Heart right ventricle (tissue), 16 donors: ENCODE results near the gene TENM4. TPM values are rescaled to one million over a fixed set of nuclear protein-coding genes. Genes with fewer than 3 reads are reported as not detected.

ENCODE experiments used
- ATAC-seq, 8 donors: fragments of 200-7000 bp; cut with Tn5 transposase; one replicate each; pipeline ENCODE4 v1.9.1; 2020; ENCODE audit warnings: mild to moderate bottlenecking in 8 of 8, moderate library complexity in 8 of 8, moderate number of reproducible peaks in 1 of 8
- DNase-seq, 2 donors: peaks; one replicate each; pipeline ENCODE4 v3.0.0-alpha.2; 2020
- H3K27ac ChIP-seq, 10 donors: fragments of 200-600 bp; sonication (generic) in 2 of 10; one replicate each; pipeline versions ENCODE4 v1.5.0 to v1.8.0; 2020 to 2022; ENCODE audit warnings: mild to moderate bottlenecking in 3 of 10
- H3K27me3 ChIP-seq, 7 donors: fragments of 200-600 bp; one replicate each; pipeline ENCODE4 v1.8.0; 2021 to 2022; ENCODE audit warnings: mild to moderate bottlenecking in 2 of 7
- H3K36me3 ChIP-seq, 9 donors: fragments of 200-600 bp; sonication (generic) in 1 of 9; one replicate each; pipeline versions ENCODE4 v1.5.0 to v1.8.0; 2020 to 2022; ENCODE audit warnings: mild to moderate bottlenecking in 2 of 9
- H3K4me1 ChIP-seq, 9 donors: fragments of 200-600 bp; sonication (generic) in 1 of 9; one replicate each; pipeline versions ENCODE4 v1.5.0 to v1.8.0; 2020 to 2022; ENCODE audit warnings: mild to moderate bottlenecking in 4 of 9
- H3K4me3 ChIP-seq, 10 donors: fragments of 200-600 bp; sonication (generic) in 2 of 10; one replicate each; pipeline versions ENCODE4 v1.5.0 to v1.8.0; 2020 to 2022; ENCODE audit warnings: mild to moderate bottlenecking in 7 of 10, moderate library complexity in 2 of 10
- H3K9me3 ChIP-seq, 11 donors: fragments of 200-600 bp in 10 of 11; sonication (generic) in 2 of 11; one replicate each; pipeline versions ENCODE4 v1.5.0 to v1.8.0; 2013 to 2022; ENCODE audit warnings: mild to moderate bottlenecking in 2 of 11, control low read depth in 1 of 11, moderate library complexity in 1 of 11
- WGBS, 2 donors: extraction: QIAGEN DNeasy Blood & Tissue Kit; methylation state at CpG; one replicate each; pipeline ENCODE4 v1.1.7; 2013; ENCODE audit warnings: inconsistent platforms in 1 of 2; 5-methylcytosine and 5-hydroxymethylcytosine counted together
- intact Hi-C, 10 donors: fragments of 100-400 bp; cut with DNase I; formaldehyde crosslinking; loops; one replicate each; pipeline versions ENCODE4 v1.11.1 to v1.14.2; 2022
- polyA plus RNA-seq, 2 donors: library from polyadenylated mRNA; stranded (reverse); fragments of 200-250 nt; gene quantifications; one replicate each; pipeline ENCODE4 v1.2.3, GENCODE V29; 2013
- total RNA-seq, 10 donors: library from RNA; stranded (reverse); fragmentation: NEBNext Ultra II Directional in 3 of 10; extraction: Animal tissue kit (Norgen Biotek cat#: 25700) in 3 of 10; gene quantifications; one replicate each; pipeline versions ENCODE4 v1.2.1 to v1.2.4, GENCODE V29; 2021 to 2023
- TF ChIP-seq, protein P1 (sequence below), 9 donors: fragments of 200-600 bp; sonication (generic) in 2 of 9; IDR thresholded peaks; one replicate each; pipeline versions ENCODE4 v1.5.0 to v1.8.0; 2021 to 2022; ENCODE audit warnings: antibody characterized with exemption in 9 of 9, mild to moderate bottlenecking in 5 of 9, moderate library complexity in 1 of 9
- donor health status: Arrhythmogenic right ventricular cardiomyopathy.
- donor health status: ischemic (EF 13 %, LVEDD 7.1; RV severe dilation, severe dysfunction).
- donor health status: healthy with polysubstance abuse.
- donor health status: DM: no; HTN: yes; CAD: no.
- donor health status: DM: no; HTN: no; CAD: no.
- donor health status: ischemic (EF 25% LVEDD 6.9; RV normal size, moderate dysfunction).
- donor health status: ischemic (EF 25% LVEDD 5.7; RV mildly dilated, moderate dysfunction).
- donor health status: healthy.
- donor health status: DM: yes; HTN: yes; CAD: no.
- donor health status: Ischemic cardiomyopathy.
- donor health status: ischemic (EF 35%, LVEDD 5.7; RV mildly dilated, moderate dysfunction).
- donor health status: nonischemic (EF 11% LVEDD 7.7; RV severe dilation, severe dysfunction).
- donor health status: DM: yes; HTN: yes; CAD: no.
- donor health status: PGD.
- donor health status: ischemic (EF 29% LVEDD 5.4; RV normal size, mild dysfunction).
- donor health status: nonischemic (EF 23%, LVEDD 6.1; RV moderate dilation, normal function).

TENM4 gene
- total and polyA plus RNA-seq, 12 donors, result 0.10 to 3.6 (median 0.91) TPM

DNA sequence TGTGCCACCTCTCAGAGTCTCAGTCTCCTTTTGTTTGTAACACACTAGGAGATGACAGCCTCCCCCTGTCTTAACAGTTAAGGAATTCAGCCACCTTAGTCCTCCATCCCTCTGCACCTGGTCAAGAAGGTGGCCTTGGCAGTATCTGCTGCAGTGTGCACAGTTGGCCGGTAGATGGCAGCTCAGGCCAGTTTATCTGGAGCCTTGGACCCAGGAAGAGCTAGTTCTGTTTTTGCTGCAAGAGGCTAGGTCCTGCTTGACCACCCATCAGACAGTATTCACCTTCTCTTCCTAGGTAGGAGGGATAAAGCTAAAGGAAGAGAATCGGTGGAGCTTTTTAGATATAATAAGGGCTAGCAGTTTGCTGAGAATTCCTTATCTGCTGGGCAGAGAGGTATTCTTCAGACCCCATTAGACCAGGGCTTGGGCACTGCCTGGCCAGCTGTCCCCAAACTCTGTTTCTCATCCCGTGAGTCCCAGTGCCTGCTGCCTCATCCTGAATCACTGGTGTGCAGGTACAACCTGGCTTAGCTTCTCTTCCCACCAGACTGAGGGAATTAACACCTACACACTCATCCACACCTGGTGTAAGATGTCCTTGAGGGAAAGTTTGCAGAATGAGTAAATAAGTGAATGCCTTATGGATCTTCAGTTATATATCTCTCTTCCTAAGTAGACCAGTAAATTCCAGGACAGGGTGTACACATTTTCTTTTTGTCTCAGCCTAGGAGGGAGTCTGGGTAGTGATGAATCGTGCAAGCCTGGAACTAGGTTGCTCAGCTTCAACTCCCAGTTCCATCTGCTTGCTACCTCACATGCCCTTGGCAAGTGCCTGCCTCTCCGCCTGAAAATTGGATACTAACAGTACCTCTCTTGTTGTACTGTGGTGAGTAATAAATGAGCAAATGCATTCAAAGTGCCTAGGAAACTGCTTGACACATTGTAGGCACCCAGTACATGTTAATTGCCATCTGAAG lies 795.3 kb downstream of the TENM4 start:
- peaks cover 0 to 13% (median 0%) of the 10 kb centered on the region in 7 donors for H3K27me3 ChIP-seq
- no peak overlapping the region for H3K27ac ChIP-seq
- DNase-seq (peak; percentile 51 to 63), ATAC-seq (peak; percentile 58 to 88 (median 80))
- intact Hi-C loops, result loop anchor here (1.0 to 10.0 kb wide), 14 partner anchors 69 to 849 kb away; no protein-coding TSS in a partner anchor
- no peaks in the 10 kb centered on the region for H3K9me3 ChIP-seq
- no peak overlapping the region for H3K4me3 ChIP-seq
- peaks cover 0 to 3% (median 0%) of the 10 kb centered on the region in 9 donors for H3K4me1 ChIP-seq
- no peaks in the 10 kb centered on the region for H3K36me3 ChIP-seq
- WGBS, 2 donors, result 40 to 44% methylated on average over 5 of the region's 5 CpGs
- TF ChIP-seq, protein P1, sequence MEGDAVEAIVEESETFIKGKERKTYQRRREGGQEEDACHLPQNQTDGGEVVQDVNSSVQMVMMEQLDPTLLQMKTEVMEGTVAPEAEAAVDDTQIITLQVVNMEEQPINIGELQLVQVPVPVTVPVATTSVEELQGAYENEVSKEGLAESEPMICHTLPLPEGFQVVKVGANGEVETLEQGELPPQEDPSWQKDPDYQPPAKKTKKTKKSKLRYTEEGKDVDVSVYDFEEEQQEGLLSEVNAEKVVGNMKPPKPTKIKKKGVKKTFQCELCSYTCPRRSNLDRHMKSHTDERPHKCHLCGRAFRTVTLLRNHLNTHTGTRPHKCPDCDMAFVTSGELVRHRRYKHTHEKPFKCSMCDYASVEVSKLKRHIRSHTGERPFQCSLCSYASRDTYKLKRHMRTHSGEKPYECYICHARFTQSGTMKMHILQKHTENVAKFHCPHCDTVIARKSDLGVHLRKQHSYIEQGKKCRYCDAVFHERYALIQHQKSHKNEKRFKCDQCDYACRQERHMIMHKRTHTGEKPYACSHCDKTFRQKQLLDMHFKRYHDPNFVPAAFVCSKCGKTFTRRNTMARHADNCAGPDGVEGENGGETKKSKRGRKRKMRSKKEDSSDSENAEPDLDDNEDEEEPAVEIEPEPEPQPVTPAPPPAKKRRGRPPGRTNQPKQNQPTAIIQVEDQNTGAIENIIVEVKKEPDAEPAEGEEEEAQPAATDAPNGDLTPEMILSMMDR (IDR thresholded peaks at IDR 0.05), result peak; percentile 86 to 96 (median 94)

DNA sequence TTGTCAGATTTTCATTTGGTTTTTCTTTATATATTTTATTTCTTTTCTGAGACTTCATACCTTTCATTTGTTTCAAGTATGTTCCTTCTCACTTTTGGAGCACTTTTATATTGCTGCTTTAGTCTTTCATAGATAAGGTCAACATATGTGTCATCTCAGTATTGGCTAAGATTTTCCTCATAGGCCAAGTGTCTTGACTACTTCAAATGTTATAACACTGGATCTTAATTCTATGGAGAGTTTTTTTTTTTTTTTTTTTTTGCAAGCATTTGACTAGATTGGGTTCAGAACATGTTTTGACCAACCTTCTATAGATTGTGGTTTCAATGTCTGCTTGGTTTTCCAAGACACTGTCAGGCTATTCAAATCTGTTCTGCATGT lies 797.2 kb downstream of the TENM4 start:
- peaks cover 0 to 3% (median 0%) of the 10 kb centered on the region in 9 donors for H3K4me1 ChIP-seq
- intact Hi-C loops, result loop anchor here in 7 of 10 donors (2.0 to 10.0 kb wide), 5 partner anchors 71 to 851 kb away; no protein-coding TSS in a partner anchor
- H3K27me3 ChIP-seq, result peaks cover 0 to 13% (median 0%) of the 10 kb centered on the region in 7 donors
- DNase-seq, result no peak
- no peak for ATAC-seq
- no peak overlapping the region for H3K27ac ChIP-seq
- no peak overlapping the region for H3K4me3 ChIP-seq
- TF ChIP-seq, protein P1 (IDR thresholded peaks at IDR 0.05), result no peak
- no peaks in the 10 kb centered on the region for H3K9me3 ChIP-seq
- no peaks in the 10 kb centered on the region for H3K36me3 ChIP-seq

DNA sequence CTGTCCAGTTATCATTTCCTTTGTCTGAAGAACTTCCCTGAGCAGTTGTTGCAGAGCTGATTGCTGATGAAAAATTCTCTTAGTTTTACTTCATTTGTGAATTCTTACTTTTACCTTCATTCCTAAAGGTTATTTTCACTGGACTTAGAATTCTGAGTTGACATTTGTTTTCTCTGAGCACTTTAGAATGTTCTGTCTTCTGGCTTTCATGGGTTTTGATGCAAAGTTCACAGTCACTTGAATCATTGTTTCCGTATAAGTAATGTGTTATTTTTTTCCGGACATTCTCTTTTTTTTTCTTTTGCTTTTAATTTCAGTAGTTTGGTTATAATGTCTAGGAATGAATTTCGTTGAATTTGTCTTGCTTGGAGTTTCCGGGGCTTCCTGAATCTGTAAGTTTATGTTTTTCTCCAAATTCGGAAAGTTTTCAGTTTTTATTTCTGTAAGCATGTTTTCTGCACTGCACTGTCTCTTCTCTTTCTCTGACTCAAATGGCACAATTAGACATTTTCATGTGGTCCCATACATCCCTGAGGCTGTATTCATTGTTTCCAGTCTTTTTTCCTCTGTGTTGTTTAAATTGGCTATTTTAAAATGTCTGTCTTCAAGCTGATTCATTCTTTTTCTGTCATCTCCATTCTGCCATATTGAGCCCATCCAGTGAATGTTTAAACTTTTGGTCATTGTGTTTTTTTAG lies 797.7 kb downstream of the TENM4 start:
- Histone ChIP-seq H3K36me3 (no peaks in the 10 kb centered on the region), H3K9me3 (no peaks in the 10 kb centered on the region), H3K4me3 (no peak overlapping the region), H3K27ac (no peak overlapping the region), H3K4me1 (peaks cover 0 to 3% (median 0%) of the 10 kb centered on the region in 9 donors), H3K27me3 (peaks cover 0 to 13% (median 0%) of the 10 kb centered on the region in 7 donors)
- DNase-seq (no peak), ATAC-seq (no peak)
- 72 to 80% methylated on average over 5 of the region's 5 CpGs for WGBS, 2 donors
- intact Hi-C loops, result loop anchor here in 6 of 10 donors (10.0 kb wide), 4 partner anchors 72 to 852 kb away; no protein-coding TSS in a partner anchor
- TF ChIP-seq, protein P1 (IDR thresholded peaks at IDR 0.05), result no peak

DNA sequence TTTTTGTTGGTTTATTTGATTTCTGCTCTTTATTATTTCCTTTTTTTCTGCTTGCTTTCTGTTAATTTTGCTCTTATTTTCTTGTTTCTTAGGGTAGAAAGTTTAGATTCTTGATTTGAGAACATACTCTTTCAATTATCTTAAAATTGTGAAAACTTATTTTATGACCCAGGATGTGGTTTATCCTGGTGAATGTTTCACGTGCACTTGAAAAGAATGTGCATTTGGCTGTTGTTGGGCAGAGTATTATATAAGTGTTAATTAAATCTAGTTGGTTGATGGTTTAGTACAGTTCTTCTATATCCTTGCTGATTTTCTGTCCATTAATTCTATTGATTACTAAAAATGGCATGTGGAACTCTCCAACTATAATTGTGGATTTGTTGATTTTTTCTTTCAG lies 799.3 kb downstream of the TENM4 start:
- Histone ChIP-seq H3K9me3 (no peaks in the 10 kb centered on the region), H3K4me1 (peaks cover 0 to 3% (median 0%) of the 10 kb centered on the region in 9 donors), H3K36me3 (no peaks in the 10 kb centered on the region), H3K27me3 (peaks cover 0 to 13% (median 0%) of the 10 kb centered on the region in 7 donors), H3K4me3 (no peak overlapping the region), H3K27ac (no peak overlapping the region)
- WGBS, 2 donors, result 32 to 46% methylated on average over 1 of the region's 1 CpG
- TF ChIP-seq, protein P1 (IDR thresholded peaks at IDR 0.05), result no peak
- intact Hi-C loops, result loop anchor here in 6 of 10 donors (10.0 kb wide), 4 partner anchors 73 to 853 kb away; no protein-coding TSS in a partner anchor
- DNase-seq, result no peak
- no peak for ATAC-seq
